ENCODE data around the gene DDX25. TPM values are rescaled to one million over a fixed set of nuclear protein-coding genes. Genes with fewer than 3 reads are reported as not detected.
"Not testable (repeated sequence)": the region's sequence is repeated elsewhere in the genome, so short reads cannot be mapped to it uniquely, and the experiment has no call there.

The DDX25 gene
- total RNA-seq, 2 donors from 2014 or later, result 0.21 TPM; not detected in 1

DNA sequence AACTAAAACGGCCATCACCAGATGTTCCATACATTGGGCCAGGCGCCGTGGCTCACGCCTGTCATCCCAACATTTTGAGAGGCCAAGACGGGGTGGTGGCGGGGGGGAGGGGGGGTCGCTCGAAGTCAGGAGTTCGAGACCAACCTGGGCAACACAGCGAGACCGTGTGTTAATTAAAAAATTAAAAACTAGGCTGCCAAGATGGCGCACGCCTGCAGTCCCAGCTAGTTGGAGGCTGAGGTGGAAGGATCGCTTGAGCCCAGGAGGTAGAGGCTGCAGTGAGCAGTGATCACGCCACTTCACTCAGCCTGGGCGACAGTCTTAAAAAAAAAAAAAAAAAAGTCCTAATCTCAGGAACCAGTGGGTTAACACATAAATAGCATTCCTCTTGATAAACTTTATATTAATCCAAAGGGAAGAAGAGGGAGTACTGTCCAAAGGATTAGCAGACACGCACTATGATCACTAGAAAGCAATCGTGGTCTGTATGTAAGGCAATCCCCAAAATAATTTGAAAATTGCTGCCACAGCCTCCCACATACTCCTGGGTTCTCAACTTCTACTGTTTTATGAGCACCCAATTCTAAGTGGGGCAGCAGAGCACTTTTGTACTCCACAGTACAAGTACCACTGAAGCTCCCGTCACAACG is 1.9 kb upstream of the DDX25 start:
- DNase-seq, result no peak
- intact Hi-C loops (cut with DNase I), result no loop called here
- ATAC-seq, result peak in 1 of 2 donors; percentile 25

DNA sequence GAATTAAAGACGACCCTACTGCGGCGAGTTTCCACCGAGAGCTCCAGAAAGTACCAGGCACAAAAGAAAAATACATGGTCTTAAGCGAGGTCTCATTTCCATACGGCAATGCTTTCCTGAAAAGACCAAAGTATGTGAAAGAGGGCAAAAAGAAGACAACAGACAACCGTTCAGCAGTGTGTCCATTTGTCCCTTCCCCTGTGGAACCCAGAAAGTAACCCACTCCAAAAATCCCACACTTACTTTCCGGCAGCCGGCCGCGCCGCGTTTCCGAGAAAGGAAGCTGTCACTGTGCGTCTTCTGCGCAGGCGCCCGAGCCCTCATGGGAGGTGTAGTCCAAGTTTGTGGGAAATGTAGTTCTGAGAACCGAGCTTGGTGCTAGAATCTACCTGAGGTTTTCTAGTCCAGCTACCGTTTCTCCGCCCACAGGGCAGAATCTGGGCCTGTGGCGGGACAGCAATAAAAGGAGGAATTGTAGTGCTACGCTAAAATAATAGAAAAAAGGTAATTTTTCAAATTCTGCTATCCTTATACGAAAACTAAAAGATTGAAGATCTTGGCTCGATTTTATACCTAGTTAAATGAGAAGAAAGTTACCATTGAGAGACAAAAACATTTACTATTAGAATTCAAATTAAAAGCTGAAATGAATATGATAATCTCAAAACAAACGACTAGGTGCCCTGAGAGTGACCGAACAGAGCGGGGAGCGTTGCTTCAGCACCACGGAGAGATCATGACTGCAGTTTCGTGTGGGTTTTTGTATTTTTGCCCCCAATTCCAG is 1.2 kb upstream of the DDX25 start, which contains the start of gene PUS3:
TSS of gene PUS3 (minus strand) at position 280 of the 784 bp plus-strand sequence. CDS start 6,922 bp downstream, outside the sequence.
- ATAC-seq (peak; percentile 96), DNase-seq (peak; percentile 95)
- intact Hi-C loops (cut with DNase I), result no loop called here

DNA sequence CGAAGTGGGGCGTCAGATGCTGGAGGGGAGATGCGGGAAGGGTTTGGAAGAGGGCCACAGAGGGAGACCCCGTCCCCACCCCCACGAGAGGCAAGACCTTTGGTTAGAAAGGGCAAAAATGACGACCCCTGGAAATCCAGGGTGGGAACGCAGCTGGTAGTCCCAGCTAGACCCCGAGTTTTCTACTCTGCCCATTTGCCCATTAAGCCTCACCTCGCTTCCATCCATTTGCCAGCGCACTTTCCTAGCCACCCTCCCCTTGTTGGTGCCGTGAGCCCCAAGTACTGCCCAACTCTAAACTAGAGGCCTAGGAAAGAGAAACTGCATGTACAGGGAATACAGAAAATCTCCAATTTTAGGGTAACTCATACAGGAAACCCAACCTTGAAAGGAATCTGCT is 370 bp downstream of the DDX25 start:
- DNase-seq, result no peak
- ATAC-seq, result no peak
- intact Hi-C loops (cut with DNase I), result no loop called here

DNA sequence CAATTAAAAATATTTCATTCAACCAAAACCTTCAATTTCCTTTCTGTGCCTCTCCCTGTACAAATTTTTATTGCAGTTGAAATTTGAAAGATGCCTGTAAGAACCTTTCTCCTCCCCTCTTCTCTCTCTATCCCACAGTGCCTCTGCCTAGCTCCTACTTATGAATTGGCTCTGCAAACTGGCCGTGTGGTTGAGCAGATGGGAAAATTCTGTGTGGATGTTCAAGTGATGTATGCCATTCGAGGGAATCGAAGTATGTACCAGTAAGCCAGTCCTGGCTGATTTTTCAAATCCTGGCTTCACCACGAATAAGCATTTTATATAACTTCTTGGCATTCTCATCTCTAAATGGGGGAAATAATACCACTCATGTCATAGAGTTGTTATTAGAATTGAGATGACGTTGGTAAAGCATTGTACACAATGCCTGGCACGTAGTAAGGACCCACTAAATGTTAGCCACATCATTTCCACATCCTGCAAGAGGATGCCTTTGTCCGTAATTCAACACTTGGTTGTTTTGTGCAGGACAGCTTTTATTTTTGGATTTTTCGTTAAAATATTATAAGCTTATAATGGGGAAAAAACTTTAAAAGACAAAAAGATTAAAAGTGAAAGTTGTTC is 6.0 kb downstream of the DDX25 start:
- ATAC-seq (no peak), DNase-seq (no peak)
- intact Hi-C loops (cut with DNase I), result no loop called here

DNA sequence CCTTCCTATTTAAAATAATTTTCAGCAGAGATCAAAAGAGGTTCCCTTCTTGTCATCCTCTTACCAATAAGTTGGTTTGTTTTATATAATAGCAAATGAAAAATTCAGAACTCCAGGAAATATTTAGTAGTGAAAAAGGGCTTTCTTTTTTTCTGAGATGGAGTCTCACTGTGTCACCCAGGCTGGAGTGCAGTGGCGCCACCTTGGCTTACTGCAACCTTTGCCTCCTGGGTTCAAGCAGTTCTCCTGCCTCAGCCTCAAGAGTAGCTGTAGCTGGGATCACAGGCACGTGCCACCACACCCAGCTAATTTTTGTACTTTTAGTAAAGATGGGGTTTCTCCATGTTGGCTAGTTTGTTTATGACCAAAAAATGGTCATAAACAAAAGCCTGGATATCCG is 10.3 kb downstream of the DDX25 start:
- intact Hi-C loops (cut with DNase I); ATAC-seq; DNase-seq: not testable (repeated sequence)

DNA sequence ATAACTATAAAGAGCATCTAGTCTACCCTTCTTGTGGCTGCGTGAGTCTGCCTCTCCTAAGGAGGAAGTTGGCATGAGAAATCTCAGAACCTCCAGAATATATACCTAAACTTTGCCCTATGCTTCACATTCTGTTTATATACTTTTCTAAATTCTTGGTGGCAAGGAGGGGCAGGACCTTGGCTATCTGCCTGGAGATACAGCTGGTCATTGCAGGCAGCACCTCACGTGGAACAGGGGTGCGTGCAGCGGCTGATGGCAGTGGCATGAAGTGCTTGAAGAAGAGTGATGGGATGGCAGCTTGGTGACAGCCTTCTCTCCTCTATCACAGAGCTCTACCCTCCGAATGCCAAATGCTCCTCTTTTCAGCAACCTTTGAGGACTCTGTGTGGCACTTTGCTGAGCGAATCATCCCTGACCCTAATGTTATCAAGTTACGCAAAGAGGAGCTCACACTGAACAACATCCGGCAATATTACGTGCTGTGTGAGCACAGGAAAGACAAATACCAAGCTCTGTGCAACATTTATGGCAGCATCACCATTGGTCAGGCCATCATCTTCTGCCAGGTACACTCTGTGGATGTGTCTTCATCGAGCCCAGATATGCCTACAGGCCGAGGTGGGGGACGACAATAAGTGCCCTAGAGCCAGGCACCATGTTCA is 12.5 kb downstream of the DDX25 start:
- ATAC-seq (no peak), DNase-seq (no peak)
- intact Hi-C loops (cut with DNase I), result no loop called here

DNA sequence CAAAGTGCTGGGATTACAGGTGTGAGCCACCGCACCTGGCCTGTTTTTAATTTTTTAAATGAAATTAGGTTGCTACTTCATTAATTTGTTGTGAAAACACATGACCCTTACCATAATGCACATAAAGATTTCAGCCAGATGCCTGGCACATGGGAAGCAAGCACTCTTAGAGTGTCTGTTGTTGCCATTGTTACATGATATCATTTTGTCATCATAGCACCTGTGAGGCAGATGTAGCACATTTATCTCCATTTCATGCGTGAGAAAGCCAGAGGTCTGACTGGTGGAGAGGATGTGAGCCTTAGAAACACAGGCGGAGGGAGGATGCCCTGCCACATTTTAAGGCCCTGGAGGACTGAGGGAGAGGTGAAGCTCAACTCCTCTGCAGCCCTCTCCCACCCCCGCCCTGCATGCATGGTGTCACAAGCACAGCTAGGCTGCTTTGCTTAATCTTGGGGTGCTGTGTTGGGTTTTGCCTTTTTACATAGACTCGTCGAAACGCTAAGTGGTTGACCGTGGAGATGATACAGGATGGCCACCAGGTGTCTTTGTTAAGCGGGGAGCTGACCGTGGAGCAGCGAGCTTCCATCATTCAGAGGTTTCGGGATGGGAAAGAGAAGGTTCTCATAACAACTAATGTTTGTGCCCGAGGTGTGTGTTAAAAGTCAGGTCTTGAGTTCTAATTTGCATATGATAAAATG is 14.0 kb downstream of the DDX25 start:
- ATAC-seq (no peak), DNase-seq (no peak)
- intact Hi-C loops (cut with DNase I), result no loop called here

DNA sequence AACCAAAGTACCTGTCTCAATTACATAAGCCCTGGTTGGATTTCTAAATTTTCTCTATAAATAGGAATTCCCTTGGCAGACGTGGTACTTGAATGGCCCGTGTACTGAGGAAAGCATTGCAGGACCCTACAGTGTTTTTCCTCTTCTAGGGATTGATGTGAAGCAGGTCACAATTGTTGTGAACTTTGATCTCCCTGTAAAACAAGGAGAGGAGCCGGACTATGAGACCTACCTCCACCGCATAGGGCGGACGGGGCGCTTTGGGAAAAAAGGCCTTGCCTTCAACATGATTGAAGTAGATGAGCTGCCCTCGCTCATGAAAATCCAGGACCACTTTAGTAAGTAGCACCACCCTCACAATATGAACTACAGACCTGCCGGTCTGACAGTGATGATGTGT is 16.7 kb downstream of the DDX25 start:
- no peak for DNase-seq
- intact Hi-C loops (cut with DNase I), result loop anchor here in 1 of 2 donors (5.0 kb wide), 1 partner anchor 141 kb away; the partner anchor contains the start of gene CDON
- ATAC-seq, result no peak

DNA sequence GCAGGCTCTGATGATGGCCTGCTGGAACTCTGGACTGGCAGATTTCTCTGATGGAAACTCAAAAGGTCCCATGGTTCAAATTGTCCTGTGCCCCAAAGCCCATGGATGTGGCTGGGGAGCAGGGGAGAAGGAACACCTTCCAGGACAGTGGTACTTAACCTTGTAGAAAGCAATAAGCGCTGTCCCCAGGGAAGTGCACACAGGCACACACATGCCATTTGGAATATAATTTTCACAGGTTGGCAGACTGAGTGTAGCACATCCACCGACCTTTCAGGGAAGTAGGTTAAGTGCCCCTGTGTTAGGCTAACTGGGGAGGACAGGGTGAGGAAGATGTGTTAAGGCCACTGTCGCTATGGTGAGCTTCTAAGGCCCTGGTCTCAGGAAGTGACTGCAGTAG is 17.8 kb downstream of the DDX25 start:
- intact Hi-C loops (cut with DNase I), result loop anchor here in 1 of 2 donors (5.0 kb wide), 1 partner anchor 140 kb away; the partner anchor contains the start of gene CDON
- DNase-seq (no peak), ATAC-seq (no peak)

DNA sequence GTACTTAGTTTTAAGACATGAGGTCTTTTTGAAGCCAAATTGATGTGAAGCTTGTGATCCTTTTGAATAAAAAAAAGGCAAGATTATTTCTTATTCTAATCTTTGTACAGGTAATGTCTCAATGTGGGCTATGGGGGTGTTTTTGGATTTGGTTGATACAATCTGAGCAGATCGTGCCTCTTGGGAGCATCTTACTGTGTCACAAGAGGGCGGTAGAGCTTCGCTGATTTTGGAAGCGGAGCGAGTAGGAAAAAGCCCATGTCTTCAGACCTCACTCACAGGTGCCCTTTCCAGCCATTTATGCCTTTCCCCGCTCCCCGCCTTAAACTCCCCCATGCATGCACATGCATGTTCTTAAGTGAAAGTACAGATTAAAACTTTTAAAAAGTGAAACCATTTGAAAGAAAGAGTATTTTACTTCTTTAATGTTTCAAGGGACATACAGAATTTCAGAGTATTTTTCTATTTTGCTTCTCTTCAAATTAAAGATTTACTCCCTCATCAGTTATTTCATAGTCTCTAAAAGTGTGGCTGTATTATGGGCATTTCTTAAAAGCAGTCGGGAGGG is 18.8 kb downstream of the DDX25 start:
- intact Hi-C loops (cut with DNase I), result loop anchor here in 1 of 2 donors (1.0 to 5.0 kb wide), 2 partner anchors 139 to 271 kb away; partner anchors contain the start of gene CDON
- peak; percentile 80 to 89 for ATAC-seq
- DNase-seq, result peak; percentile 55

DNA sequence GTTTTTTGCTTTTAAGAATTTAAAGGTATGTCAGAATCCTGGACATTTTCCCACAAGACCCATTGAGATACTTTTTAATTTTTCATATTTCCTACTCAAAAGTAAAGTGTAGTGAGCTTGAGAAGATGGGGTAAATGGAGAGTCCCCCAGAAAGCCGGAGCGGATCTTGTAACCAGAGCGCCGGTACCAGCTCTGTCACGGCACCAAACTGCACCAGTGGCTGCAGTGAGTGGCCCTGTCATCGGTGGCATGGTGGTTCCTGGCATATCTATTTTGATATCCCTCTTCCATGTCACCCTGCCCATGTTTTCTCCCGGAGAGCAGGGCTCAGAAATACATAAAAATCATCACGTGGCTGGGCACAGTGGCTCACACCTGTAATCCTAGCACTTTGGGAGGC is 19.3 kb downstream of the DDX25 start:
- no peak for DNase-seq
- intact Hi-C loops (cut with DNase I), result loop anchor here (1.0 to 5.0 kb wide), 3 partner anchors 139 to 271 kb away; partner anchors contain the start of gene CDON (in 1 of the 2)
- no peak for ATAC-seq

DNA sequence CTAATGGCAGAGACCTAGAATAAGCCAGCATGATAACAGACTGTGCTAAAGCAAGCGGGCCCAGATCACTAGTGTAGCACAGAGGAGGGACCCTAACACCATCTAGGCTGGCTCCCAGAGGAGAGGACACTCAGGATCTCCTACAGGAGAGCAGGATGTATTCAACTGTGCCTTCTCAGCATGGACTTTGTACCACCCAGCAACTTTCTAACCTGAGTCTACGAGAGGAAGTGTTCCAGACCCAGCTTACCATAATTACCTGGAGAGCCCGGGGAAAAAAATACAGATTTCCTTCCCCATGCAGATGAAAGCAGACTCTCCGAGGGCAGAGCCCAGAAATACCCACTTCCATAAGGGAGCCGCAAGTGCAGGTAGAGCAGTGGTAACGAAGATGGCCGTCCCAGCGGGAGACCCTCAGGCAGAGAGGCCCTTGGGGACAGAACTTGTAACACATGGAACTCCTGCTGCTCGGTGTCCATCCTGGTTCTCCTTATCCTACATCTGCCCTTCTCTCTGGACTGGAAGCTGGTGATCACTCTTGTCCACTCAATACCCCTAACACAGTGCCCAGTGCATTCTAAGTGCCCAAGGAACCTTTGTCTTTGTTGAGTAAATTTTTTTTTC is 20.2 kb downstream of the DDX25 start:
- ATAC-seq (no peak), DNase-seq (no peak)

DNA sequence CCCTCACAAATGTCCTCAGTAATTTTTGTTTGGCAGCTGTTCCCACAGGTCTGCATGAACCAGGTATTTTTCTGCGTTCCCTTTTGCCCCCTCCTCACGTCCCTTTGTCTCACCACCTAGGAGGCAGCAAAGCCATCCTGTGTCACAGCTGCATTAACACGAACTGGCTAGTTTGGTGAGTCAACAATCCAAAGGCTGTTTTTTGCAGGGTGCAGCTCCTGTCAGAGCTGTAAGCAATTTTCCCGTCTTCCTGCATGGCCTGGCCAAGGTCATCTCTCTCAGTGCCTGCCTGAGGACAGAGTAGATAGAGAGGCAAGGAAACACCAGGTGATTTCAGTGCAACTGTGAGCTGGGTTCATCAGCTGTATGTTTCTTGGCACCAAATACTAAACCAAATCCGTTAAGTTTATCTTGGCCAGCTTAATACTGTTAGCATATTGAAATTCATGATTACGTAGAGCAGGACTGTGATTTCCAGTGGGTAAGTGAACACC is 21.0 kb downstream of the DDX25 start:
- ATAC-seq (peak in 1 of 2 donors; percentile 45), DNase-seq (no peak)
- intact Hi-C loops (cut with DNase I), result loop anchor here in 1 of 2 donors (2.0 kb wide), 1 partner anchor 270 kb away; no protein-coding TSS in a partner anchor

More for the DNA sequence above, 20.2 kb downstream of the DDX25 start:
- intact Hi-C loops (cut with DNase I), result loop anchor here (2.0 to 5.0 kb wide), 2 partner anchors 138 to 270 kb away; partner anchors contain the start of gene CDON (in 1 of the 2)

DNA sequence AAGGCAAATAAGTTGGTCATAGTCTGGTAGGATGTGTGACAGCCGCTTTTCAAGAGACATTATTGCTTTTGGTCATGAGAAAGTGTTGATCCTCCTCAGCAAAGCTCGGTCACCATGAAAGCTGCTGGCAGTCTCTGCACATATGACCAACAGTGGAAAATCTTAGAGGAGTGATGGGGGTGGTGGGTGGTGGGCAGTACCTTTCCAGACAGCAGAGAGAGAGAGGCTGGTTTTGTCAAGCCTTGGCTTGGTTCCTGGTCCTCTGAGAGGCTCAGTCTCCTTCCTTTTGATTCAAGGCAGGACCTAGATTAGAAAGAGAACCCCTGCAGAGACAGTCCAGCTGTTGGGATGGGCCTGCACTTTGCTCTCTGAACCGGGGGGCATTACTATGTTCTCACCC is 21.5 kb downstream of the DDX25 start:
- no peak for ATAC-seq
- DNase-seq, result no peak
- intact Hi-C loops (cut with DNase I), result loop anchor here in 1 of 2 donors (2.0 kb wide), 1 partner anchor 269 kb away; no protein-coding TSS in a partner anchor

DNA sequence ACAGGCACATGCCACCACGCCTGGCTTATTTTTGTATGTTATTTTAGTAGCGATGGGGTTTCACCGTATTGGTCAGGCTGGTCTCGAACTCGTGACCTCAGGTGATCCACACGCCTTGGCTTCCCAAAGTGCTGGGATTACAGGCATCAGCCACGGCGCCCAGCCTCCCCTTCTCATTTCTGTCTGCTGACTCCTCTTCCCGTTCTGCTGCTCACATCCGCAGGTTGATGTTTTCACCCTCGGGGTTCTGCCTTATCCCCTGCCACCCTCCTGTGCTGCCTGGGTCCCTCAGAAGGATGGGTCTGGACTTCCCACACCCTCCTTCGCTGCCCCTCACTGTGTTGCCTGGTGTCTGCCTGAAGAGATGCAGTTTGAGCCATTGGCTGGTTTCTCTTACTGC is 22.4 kb downstream of the DDX25 start:
- intact Hi-C loops (cut with DNase I), result no loop called here
- DNase-seq, result no peak
- no peak for ATAC-seq

DNA sequence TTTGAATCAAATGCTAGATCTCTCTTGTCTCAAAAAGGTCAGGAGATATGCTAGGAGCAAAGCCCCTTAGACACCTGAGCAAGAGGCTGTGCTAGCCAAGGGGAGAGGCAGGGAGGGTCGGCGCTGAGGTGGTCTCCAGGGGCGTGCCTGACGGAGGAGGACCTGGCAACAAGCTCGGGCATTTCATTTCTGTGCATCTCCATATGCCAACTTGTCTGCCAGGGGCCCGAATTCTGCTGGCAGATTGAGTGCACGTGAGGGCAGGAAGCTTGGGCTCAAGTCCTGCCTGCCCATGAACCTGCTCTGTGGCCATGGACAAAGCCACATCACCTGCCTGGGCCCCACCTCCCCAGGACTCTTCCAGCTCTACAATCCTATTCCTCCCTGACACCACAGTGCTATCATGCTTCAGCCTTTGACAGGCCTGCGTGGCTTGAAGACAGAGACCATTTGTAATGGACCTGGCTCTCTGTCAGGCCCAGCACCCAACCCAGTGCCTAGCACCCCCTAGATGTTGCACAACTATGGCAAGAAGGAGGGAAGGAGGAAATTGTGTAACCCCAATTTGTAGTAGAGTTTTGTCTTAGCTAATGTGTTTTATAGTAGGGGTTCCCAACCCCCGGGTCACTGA is 25.3 kb downstream of the DDX25 start:
- DNase-seq, result no peak
- intact Hi-C loops (cut with DNase I), result no loop called here
- ATAC-seq, result peak in 1 of 2 donors; percentile 18

DNA sequence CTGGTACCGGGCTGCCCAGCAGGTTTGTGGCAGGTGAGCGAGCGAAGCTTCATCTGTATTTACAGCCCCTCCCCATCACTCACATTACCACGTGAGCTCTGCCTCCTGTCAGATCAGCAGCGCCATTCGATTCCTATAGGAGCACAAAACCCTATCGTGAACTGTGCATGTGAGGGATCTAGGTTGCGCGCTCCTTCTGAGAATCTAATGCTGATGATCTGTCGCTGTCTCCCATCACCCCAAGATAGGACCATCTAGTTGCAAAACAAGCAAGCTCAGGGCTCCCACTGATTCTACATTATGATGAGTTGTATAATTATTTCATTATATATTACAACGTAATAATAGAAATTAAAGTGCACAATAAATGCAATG is 25.8 kb downstream of the DDX25 start:
- no peak for DNase-seq
- ATAC-seq, result no peak
- intact Hi-C loops (cut with DNase I), result no loop called here

Measured in left cardiac atrium (tissue), 4 donors.